Breast epithelium (tissue), 4 donors: Measurements from ENCODE around the gene CFAP97D2. TPM values are rescaled to one million over a fixed set of nuclear protein-coding genes. Genes with fewer than 3 reads are reported as not detected.

Experiments
- DNase-seq, 2 donors: peaks; one replicate each; pipeline ENCODE4 v3.0.0-alpha.2; 2019; ENCODE audit warnings: low spot score in 2 of 2
- H3K27ac ChIP-seq, 2 donors: fragments of 200-600 bp; sonication (generic) in 1 of 2; one replicate each; pipeline ENCODE4 v1.5.1; 2016 to 2019; ENCODE audit warnings: mild to moderate bottlenecking in 1 of 2
- H3K27me3 ChIP-seq, 2 donors: fragments of 200-600 bp; sonication (generic) in 1 of 2; one replicate each; pipeline versions ENCODE4 v1.5.1 to v1.6.0; 2017 to 2019; ENCODE audit warnings: control low read depth in 1 of 2, mild to moderate bottlenecking in 1 of 2
- H3K36me3 ChIP-seq: fragments of 200-600 bp; one replicate; pipeline ENCODE4 v1.5.1; 2019
- H3K4me1 ChIP-seq, 2 donors: fragments of 200-600 bp; sonication (generic); one replicate each; pipeline ENCODE4 v1.5.1; 2016 to 2019; ENCODE audit warnings: control low read depth in 1 of 2
- H3K4me3 ChIP-seq, 3 donors: fragments of 200-600 bp; sonication (generic); 1 replicate in 2 of 3; 2 replicates in 1 of 3; pipeline ENCODE4 v1.5.1; 2016 to 2019; ENCODE audit warnings: mild to moderate bottlenecking in 3 of 3, moderate library complexity in 2 of 3
- H3K9me3 ChIP-seq, 2 donors: fragments of 200-600 bp; sonication (generic) in 1 of 2; one replicate each; pipeline ENCODE4 v1.5.1; 2016 to 2019; ENCODE audit warnings: control low read depth in 1 of 2
- CTCF ChIP-seq, 3 donors: fragments of 450-650 bp; IDR thresholded peaks; one replicate each; pipeline ENCODE4 v1.5.1; 2016 to 2017; ENCODE audit warnings: antibody characterized with exemption in 3 of 3, mild to moderate bottlenecking in 3 of 3, moderate library complexity in 3 of 3
- POLR2A ChIP-seq: fragments of 450-650 bp; IDR thresholded peaks from one replicate; pipeline ENCODE4 v1.6.1; 2016; ENCODE audit warnings: antibody characterized with exemption, mild to moderate bottlenecking, moderate library complexity
- POLR2AphosphoS5 ChIP-seq, 3 donors: sonication (generic); formaldehyde crosslinking; IDR thresholded peaks; one replicate each; pipeline ENCODE4 v1.6.1; 2017; ENCODE audit warnings: antibody characterized with exemption in 3 of 3
- intact Hi-C: fragments of 100-400 bp; cut with DNase I; formaldehyde crosslinking; loops from one replicate; pipeline ENCODE4 v1.15.1; 2023; ENCODE audit warnings: low total_unique reads
- total RNA-seq, 3 donors: library from RNA; depleted of rRNA; stranded (reverse); fragments of >200 nt; gene quantifications; one replicate each; pipeline ENCODE4 v1.1.0, GENCODE V29; 2016

The CFAP97D2 gene
- total RNA-seq, 3 donors from 2014 or later, result not detected

GRCh38 chr13:114161644-114162532 lies 17.2 kb upstream of the CFAP97D2 start:
- peak in 1 of 2 donors; percentile 50 for DNase-seq
- Histone ChIP-seq H3K4me3 (peak overlapping the region in 2 of 3 donors; percentile 24 to 53), H3K36me3 (no peaks in the 10 kb centered on the region), H3K4me1 (peaks cover 4 to 11% of the 10 kb centered on the region in 2 donors), H3K9me3 (no peaks in the 10 kb centered on the region), H3K27ac (peak overlapping the region; percentile 45 to 69), H3K27me3 (no peaks in the 10 kb centered on the region)
- intact Hi-C loops, result no loop called here
- no peak for TF ChIP-seq POLR2AphosphoS5 (IDR thresholded peaks at IDR 0.05)
- TF ChIP-seq CTCF (IDR thresholded peaks at IDR 0.05), result no peak
- no peak for TF ChIP-seq POLR2A

DNA sequence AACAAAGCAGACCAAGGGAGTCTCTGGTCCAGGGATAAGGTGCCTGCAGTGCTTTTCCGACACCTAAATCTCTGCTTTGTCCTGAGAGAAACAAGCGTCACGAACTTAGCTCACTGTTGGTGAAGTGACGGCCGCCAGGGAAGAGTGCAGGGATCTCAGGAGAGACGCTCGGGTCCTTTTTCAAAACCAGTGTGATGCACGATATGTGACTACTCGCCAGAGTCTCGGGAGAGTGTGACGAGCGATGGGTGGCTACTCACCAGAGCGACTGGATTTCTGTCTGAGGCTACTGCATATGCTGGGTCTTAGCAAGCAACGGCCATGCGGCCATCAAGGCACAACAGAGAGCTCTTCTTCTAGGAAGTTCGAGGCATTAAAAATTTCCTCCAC lies 16.5 kb upstream of the CFAP97D2 start:
- Histone ChIP-seq H3K27me3 (no peaks in the 10 kb centered on the region), H3K4me3 (peak overlapping the region in 1 of 3 donors; percentile 53), H3K27ac (peak overlapping the region in 1 of 2 donors; percentile 69), H3K36me3 (no peaks in the 10 kb centered on the region), H3K9me3 (no peaks in the 10 kb centered on the region), H3K4me1 (peaks cover 4 to 11% of the 10 kb centered on the region in 2 donors)
- intact Hi-C loops, result no loop called here
- no peak for TF ChIP-seq POLR2AphosphoS5 (IDR thresholded peaks at IDR 0.05)
- no peak for TF ChIP-seq CTCF (IDR thresholded peaks at IDR 0.05)
- no peak for TF ChIP-seq POLR2A
- no peak for DNase-seq

DNA sequence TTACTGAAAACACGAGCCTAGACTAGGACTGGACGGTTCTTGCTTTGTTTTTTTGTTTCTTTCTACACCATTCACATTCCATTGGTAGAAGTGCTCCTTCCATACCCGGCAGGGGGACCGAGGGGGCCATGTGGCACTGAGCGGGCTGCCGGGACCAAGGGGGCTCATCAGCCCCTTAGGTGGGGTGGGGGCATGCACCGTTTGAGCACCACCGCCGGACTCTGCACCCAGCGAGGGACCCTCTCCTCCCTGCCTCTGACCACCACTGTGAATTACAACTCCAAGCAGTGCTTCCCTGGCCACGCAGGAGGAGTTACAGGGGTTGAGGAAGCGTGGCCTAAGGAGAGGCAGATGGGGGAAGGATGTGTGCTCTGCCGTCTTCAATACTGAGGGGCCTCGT lies 15.0 kb upstream of the CFAP97D2 start:
- TF ChIP-seq CTCF (IDR thresholded peaks at IDR 0.05), result no peak
- no peak for TF ChIP-seq POLR2AphosphoS5 (IDR thresholded peaks at IDR 0.05)
- no peak for TF ChIP-seq POLR2A
- intact Hi-C loops, result no loop called here
- H3K9me3 ChIP-seq, result no peaks in the 10 kb centered on the region
- DNase-seq, result no peak
- H3K27me3 ChIP-seq, result no peaks in the 10 kb centered on the region
- no peak overlapping the region for H3K4me3 ChIP-seq
- H3K36me3 ChIP-seq, result no peaks in the 10 kb centered on the region
- peaks cover 4 to 11% of the 10 kb centered on the region in 2 donors for H3K4me1 ChIP-seq
- no peak overlapping the region for H3K27ac ChIP-seq

DNA sequence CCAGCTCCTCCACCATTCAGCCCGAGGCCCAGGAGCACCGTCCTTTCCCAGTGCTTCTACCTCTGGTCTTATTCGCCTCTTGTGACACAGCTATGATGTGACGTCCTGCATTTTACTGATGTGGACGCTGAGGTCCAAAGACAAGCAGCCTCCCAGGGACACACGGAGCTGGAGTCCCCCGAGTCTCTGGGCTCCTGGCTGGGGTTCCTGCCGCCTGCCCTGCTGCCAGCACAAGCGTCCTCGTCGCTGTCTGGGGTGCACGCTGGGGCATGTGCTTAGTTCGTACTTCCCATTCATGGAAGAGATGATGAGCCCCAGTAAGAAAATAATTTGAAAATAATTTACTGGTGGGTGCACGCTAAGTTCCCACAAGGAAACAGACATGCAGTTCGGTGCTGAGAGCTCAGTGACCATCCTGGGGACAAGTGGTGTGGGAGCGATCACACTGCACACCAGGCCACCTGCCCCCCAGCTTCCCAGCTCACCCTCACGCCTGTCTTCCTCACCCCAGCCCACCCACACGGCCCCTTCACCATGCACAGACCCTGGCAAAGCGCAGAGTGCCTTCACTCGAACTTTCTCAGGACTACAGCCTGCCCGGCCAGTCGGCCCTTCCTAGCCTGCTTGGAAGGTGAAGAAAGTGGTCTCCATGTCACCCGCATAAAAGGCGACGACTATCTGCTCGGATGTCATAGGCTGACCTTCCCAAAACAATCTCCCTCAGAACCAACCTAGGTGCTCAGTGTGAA lies 14.2 kb upstream of the CFAP97D2 start:
- no peaks in the 10 kb centered on the region for H3K27me3 ChIP-seq
- no peaks in the 10 kb centered on the region for H3K9me3 ChIP-seq
- no peak overlapping the region for H3K27ac ChIP-seq
- intact Hi-C loops, result no loop called here
- H3K4me1 ChIP-seq, result peaks cover 4 to 11% of the 10 kb centered on the region in 2 donors
- H3K36me3 ChIP-seq, result no peaks in the 10 kb centered on the region
- TF ChIP-seq POLR2A (no peak), POLR2AphosphoS5 (IDR thresholded peaks at IDR 0.05) (no peak), CTCF (IDR thresholded peaks at IDR 0.05) (no peak)
- H3K4me3 ChIP-seq, result no peak overlapping the region
- DNase-seq, result no peak
